ENCODE data around the gene ZFC3H1. TPM values are rescaled to one million over a fixed set of nuclear protein-coding genes. Genes with fewer than 3 reads are reported as not detected.

The ZFC3H1 gene
- total and polyA plus RNA-seq, 2 of the 8 experiments (the other 6 are each of a cell fraction or from before 2014, with no cell fraction given): 20.0 to 32.4 TPM

GRCh38 chr12:71653137-71653536, 10.5 kb downstream of the ZFC3H1 start (continued):
- TF ChIP-seq RXRA (IDR thresholded peaks at IDR 0.05; ENCODE audit: insufficient read depth, low read depth, low read length) (no peak), BCL11A (IDR thresholded peaks at IDR 0.05; ENCODE audit: low read depth in 2 of 2, low read length in 2 of 2) (no peak)

Measured in H1 (cell line).